ENCODE results near the gene DTNBP1.

GRCh38 chr6:15489261-15489962 is 173.4 kb downstream of the DTNBP1 start:
- no peak for TF ChIP-seq FOXA1 (IDR thresholded peaks at IDR 0.05)
- no peak for TF ChIP-seq RAD21 (IDR thresholded peaks at IDR 0.05)
- TF ChIP-seq SP1 (IDR thresholded peaks at IDR 0.05): no peak
- TF ChIP-seq MAX (IDR thresholded peaks at IDR 0.05): no peak
- TF ChIP-seq JUND (IDR thresholded peaks at IDR 0.05): no peak
- no peak for TF ChIP-seq CTCF (IDR thresholded peaks at IDR 0.05; ENCODE audit: low read depth, low read length, missing input control)
- no peak for TF ChIP-seq TAF1 (conservative IDR thresholded peaks at IDR 0.05)
- TF ChIP-seq YY1 (IDR thresholded peaks at IDR 0.05): no peak
- no peak for TF ChIP-seq EGR1 (IDR thresholded peaks at IDR 0.05; ENCODE audit: low read depth in 2 of 2)

All from liver (tissue), 3 donors.